Left lobe of liver (tissue), 2 donors: ENCODE results near the gene COL23A1. TPM values are rescaled to one million over a fixed set of nuclear protein-coding genes. Genes with fewer than 3 reads are reported as not detected.

Source experiments
- ATAC-seq: fragments of 200-7000 bp; cut with Tn5 transposase; one replicate; pipeline ENCODE4 v1.9.1; 2020; ENCODE audit warnings: mild to moderate bottlenecking, moderate library complexity
- DNase-seq: peaks from one replicate; pipeline ENCODE4 v3.0.0-alpha.2; 2020; ENCODE audit warnings: low spot score
- total RNA-seq: library from RNA; stranded (reverse); gene quantifications from one replicate; pipeline ENCODE4 v1.2.1, GENCODE V29; 2021
- donor health status: DM: no; HTN: no; CAD: no; lungs with moderate emphysema.
- donor health status: DM: no; HTN: yes; CAD: no.

Gene COL23A1
- total RNA-seq, 1 donor from 2014 or later, result 1.2 TPM

- ATAC-seq (no peak), DNase-seq (no peak)
Measured at GRCh38 chr5:178387061-178387855, 202.9 kb downstream of the COL23A1 start.

DNA sequence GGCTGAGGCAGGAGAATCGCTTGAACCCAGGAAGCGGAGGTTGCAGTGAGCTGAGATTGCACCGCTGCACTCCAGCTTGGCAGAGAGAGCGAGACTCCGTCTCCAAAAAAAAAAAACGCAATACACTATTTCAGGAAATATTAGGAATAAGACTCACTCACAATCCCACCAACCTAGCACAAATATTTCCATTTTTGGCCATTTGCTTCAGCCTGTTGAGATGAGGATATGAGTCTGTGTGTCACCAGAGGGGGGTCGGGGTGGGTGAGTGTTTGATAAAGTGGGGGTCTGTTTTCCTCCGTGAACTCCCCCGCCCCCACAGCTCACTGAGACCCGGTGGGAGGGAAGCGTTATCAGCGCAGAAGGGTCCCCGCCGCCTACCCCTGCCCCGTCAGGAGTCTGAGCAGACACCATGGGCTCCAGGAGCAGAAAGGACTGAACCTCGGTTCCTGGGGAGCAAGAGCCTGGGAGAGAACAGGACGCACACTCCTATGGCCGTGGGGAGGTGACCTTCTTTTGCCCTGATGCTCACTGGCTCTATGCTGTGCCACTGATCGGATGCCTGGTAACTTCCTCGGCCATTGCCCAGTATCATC lies 203.8 kb downstream of the COL23A1 start:
- ATAC-seq, result no peak
- no peak for DNase-seq

DNA sequence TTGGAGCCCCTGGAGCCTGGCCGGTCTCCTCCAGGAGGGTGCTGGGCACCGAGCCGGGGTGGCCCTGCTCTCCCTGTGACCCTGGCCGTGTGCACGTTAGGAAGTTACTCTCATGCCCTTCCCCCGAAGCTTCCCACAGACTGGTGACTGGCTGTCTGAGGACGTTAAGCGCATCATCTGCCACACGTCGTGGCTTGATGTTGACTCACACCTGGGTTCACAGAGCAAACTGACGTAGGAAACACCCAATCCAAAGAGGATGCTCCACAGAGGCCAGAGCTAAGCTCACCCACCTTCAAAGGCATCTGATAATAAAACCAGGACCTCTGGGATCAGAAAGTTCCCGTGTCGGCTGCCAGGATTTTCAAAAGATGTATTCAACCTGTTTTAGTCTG lies 204.7 kb downstream of the COL23A1 start:
- DNase-seq (no peak), ATAC-seq (no peak)

DNA sequence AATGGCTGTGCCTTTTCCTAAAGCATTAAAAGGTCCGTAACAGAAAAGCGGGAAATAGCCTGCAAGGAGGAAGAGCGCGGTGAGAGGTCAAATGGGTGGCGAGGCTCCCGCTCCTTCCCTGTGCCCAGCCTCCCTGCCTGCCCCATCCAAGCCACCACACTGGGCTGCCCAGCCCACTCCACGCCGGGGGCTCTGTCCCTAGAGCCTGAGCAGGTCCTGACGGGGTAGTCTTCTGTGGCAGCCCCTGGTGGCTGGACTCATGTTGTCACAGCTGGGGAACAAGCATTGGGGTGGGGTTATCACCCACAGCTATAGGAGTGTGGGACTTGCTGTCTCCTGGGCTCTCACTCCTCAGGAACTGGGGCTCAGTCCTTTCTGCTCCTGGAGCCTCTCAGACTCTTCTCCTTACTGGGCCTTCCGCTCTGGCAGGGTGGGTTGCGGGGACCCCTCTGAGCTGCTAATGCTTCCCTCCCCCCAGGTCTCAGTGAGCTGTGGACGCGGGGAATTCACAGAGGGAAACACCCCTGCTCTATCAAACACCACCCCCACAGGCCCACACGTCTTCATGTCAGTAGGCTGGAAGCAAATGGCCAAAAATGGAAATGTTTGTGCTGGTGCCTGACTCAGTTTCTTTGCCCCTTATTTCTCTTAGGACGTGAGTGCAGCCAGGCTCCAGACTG lies 205.2 kb downstream of the COL23A1 start:
- DNase-seq, result no peak
- ATAC-seq, result no peak

- ATAC-seq, result no peak
- no peak for DNase-seq
Measured at GRCh38 chr5:178383919-178384815, 206.0 kb downstream of the COL23A1 start.

DNA sequence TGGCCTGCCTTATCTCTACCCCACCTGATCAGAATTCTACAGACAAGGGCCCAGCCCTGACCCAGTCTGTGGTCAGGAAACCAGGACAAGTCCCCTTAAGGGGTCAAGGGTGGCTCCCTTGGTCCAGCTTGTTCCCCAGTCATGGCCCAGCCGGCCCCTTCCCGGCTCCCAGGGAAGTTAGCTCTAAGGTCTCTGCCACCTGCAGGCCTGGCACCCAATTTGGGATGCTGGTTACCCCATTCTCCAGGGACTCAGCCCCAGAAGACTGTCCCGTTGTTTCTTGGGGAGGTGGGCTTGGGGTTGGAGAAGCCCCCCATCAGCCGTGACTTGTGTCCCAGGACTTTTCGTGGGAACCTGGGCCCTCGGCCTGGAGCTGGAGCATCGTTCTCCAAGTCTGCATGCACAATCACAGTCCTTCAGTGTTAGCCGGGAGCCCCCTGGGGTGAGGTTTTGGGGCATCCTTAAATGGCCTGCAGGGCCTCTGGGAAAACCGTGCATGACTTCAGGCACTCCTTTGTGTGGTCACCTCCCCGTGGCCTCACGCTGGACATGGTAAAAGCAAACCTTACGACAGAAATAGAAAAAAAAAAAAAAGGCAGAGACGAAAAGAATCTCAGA lies 206.8 kb downstream of the COL23A1 start:
- no peak for ATAC-seq

GRCh38 chr5:178382754-178383164 lies 207.4 kb downstream of the COL23A1 start:
- no peak for DNase-seq
- ATAC-seq, result no peak

More for the DNA sequence above, 206.8 kb downstream of the COL23A1 start:
- DNase-seq, result no peak

- ATAC-seq (no peak), DNase-seq (no peak)
Measured at GRCh38 chr5:178381921-178382695, 208.1 kb downstream of the COL23A1 start.

- ATAC-seq, result no peak
- DNase-seq, result no peak
Measured at GRCh38 chr5:178381206-178381605, 209.0 kb downstream of the COL23A1 start.

DNA sequence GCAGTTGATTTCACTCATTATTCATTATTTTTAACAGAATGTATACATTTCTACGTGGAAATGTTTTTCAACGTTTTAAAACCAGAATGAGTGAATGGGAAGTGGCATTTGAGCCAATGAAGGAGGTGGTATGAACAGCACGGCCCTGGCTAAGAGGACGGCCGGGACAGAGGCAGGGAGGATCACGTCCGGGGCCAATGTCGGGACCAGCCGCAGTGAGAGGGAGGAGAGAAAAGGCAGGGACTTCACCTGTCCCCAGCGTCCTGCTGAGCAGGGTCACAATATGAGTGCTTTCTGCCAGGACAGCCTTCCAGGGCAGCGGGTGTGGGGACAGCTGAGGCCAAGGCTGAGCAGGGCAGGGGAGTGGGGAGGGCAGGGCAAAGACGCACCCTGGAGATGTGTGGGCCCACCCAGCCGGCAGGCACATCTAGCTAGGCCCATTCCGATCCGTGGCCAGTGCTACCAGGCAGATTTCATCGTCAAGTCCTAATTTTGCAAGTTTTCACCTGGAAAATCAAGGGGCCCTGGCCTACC lies 209.6 kb downstream of the COL23A1 start:
- ATAC-seq, result no peak
- DNase-seq, result no peak

GRCh38 chr5:178380086-178380485 lies 210.1 kb downstream of the COL23A1 start:
- ATAC-seq, result no peak
- DNase-seq, result no peak

DNA sequence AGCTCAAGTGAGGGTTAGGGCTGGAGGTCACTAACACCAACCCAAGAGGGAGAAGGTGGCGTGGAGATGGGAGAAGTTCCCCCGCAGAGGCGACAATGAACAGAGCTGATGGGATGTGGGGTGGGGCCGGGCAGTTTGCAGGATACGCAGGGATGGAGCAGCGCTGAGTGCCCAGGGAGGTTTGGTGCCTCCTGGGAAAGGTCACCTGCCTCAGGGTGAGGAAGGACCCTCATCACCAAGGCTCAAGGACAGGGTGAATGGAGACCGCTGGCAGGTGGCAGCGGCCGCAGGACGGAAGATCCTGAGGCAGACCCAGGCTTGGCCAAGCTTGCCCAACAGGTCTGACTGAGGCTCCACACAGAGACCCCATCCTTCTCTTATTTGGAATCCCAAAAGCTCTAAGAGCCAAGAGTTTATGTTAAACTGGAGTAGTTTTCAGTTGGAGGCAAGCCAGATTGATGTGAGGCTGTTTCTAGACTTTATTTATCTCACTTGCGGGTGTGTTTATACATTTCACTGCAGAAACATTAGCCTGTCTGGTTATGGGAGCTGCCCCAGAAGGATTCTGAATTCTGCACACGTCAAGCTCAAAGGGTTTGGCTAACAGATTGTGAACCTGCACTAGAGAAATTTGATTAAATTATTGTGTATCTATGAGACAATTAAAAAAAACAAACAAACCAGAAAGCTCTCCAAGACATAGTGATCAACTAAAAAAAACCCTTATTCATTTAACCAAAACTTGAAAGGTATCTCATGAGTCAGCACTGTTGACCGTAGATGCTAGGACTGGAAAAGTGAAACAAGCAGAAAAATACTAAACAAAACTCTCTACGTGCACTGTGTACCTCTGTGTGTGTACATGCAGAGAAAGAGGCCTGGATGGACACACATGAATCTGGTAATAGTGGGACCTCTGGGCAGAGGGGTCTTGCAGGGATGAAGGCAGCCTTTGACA lies 211.4 kb downstream of the COL23A1 start:
- ATAC-seq, result no peak
- DNase-seq, result no peak

DNA sequence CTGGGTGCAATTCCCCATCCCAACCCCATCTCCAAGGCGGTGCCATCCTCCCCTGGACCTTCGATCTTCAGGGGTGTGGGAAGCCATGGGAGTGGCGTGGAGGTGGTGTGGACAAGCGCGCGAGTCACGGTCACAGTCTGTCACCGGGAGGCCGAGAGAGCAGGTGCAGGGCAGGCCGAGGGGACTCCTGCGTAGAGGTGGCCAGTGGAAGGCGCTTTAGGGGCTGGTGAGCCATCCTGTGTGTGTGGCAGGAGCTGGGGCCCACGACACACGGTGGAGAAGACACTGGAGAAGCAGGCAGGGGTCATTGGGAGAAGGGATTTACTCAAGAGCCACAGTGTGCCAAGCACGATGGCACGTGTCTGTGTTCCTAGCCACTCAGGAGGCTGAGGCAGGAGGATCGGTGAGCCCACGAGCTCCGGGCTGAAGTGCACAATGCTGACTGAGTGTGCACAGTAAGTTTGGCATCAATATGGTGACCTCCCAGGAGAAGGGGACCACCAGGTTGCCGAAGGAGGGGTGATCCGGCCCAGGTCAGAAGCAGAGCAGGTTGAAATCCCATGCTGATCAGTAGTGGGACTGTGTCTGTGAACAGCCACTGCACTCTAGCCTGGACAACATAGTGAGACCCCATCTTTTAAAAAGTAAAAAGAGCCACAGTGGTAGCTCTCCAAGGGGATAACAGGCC lies 212.5 kb downstream of the COL23A1 start:
- DNase-seq (no peak), ATAC-seq (no peak)

DNA sequence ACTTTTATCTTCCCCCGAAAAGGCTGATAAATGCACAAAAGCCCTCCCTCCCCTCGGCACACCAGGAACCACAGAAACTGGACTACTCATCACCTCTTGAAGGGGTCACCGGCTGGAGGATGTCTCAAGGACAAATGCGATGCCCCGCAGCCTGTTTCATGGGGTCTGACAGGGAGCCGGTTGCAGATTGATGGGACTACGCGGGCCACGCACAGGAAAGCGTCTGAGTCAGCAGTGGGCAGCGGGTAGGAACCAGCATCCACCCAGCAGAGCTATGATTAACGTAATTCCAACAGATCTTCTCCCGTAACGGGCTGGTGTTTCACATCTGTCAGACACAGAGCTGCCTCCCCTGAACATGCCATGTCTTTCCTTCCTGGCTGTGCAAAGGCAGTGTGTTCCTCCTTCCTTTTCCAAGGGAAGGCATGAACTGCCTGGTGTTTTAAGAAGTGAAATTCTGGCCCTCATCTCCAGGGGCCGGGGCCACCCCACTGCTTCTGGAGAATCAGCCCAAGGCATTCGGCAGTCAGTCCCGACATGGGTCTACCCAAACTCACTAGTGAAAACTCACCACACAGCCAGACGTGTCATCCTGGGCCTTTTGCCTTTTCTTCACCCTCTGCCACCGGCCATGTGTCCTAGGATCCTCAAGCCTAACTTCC lies 213.1 kb downstream of the COL23A1 start:
- no peak for DNase-seq
- ATAC-seq, result no peak

GRCh38 chr5:178375348-178375747 lies 214.8 kb downstream of the COL23A1 start:
- DNase-seq (no peak), ATAC-seq (no peak)

DNA sequence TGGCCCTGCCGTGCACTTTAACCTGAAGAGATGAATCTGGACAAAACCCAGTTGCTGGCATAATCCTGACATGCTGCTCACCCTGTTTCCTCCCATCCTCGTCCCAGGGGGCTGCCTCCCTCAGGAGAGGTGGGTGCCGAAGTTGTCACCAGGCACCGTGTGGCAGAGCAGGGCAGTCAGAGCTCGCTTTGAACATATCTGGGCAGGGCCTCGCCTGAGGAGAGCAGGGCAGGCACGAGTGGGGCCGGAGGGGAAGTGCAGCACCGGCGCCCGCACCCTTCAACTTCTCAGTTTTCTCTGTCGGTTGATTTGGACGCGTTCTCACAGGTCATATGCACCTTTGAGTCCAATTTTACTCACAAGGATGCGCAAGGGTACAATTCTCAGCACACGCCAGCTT lies 216.5 kb downstream of the COL23A1 start:
- no peak for DNase-seq
- ATAC-seq, result no peak

GRCh38 chr5:178372142-178372571 lies 218.0 kb downstream of the COL23A1 start:
- ATAC-seq, result peak; percentile 26
- DNase-seq, result no peak
